Measurements from ENCODE around the gene KCNIP4.

- TF ChIP-seq CTCF (conservative IDR thresholded peaks at IDR 0.05; ENCODE audit: low read length) (no peak), EZH2phosphoT487 (IDR thresholded peaks at IDR 0.05; ENCODE audit: borderline replicate concordance) (no peak)
Observed at GRCh38 chr4:21992330-21992729, 43.8 kb upstream of the KCNIP4 start.
